Liver (tissue), 9 donors: ENCODE measurements around the gene GRIK1. TPM values are rescaled to one million over a fixed set of nuclear protein-coding genes. Genes with fewer than 3 reads are reported as not detected.

Experiments used
- DNase-seq: peaks from one replicate; pipeline ENCODE4 v3.0.0-alpha.2; 2017; ENCODE audit warnings: low spot score
- H3K27ac ChIP-seq, 2 donors: one replicate each; pipeline ENCODE4 v1.7.0; 2013; ENCODE audit warnings: inconsistent platforms in 2 of 2, low read length in 2 of 2, control low read depth in 1 of 2, low read depth in 1 of 2, mild to moderate bottlenecking in 1 of 2
- H3K27me3 ChIP-seq, 4 donors: one replicate each; pipeline versions ENCODE4 v1.6.1 to v1.7.0; 2013; ENCODE audit warnings: low read length in 3 of 4, inconsistent platforms in 1 of 4, mild to moderate bottlenecking in 1 of 4, moderate library complexity in 1 of 4; ENCODE audit not compliant: control insufficient read depth in 4 of 4, insufficient read depth in 4 of 4
- H3K36me3 ChIP-seq, 4 donors: one replicate each; pipeline versions ENCODE4 v1.6.1 to v1.7.0; 2013; ENCODE audit warnings: low read length in 3 of 4, mild to moderate bottlenecking in 3 of 4, low read depth in 1 of 4, moderate library complexity in 1 of 4; ENCODE audit not compliant: control insufficient read depth in 4 of 4, insufficient read depth in 3 of 4
- H3K4me1 ChIP-seq, 4 donors: one replicate each; pipeline versions ENCODE4 v1.6.1 to v1.7.0; 2013; ENCODE audit warnings: low read length in 3 of 4, mild to moderate bottlenecking in 3 of 4, moderate library complexity in 1 of 4; ENCODE audit not compliant: control insufficient read depth in 4 of 4, insufficient read depth in 4 of 4
- H3K4me3 ChIP-seq, 3 donors: one replicate each; pipeline versions ENCODE4 v1.6.1 to v1.7.0; 2013; ENCODE audit warnings: low read length in 3 of 3, control low read depth in 1 of 3, low read depth in 1 of 3, mild to moderate bottlenecking in 1 of 3
- H3K9ac ChIP-seq, 2 donors: one replicate each; pipeline ENCODE4 v1.7.0; 2013; ENCODE audit warnings: low read length in 2 of 2, mild to moderate bottlenecking in 2 of 2, moderate library complexity in 2 of 2, control low read depth in 1 of 2, low read depth in 1 of 2
- H3K9me3 ChIP-seq, 4 donors: one replicate each; pipeline versions ENCODE4 v1.6.1 to v1.7.0; 2013; ENCODE audit warnings: low read length in 3 of 4; ENCODE audit not compliant: control insufficient read depth in 4 of 4
- EGR1 ChIP-seq, 2 donors: IDR thresholded peaks; 2 replicates each; pipeline ENCODE4 v1.6.1; 2016 to 2018; ENCODE audit warnings: antibody characterized with exemption in 2 of 2, low read depth in 2 of 2
- FOXA1 ChIP-seq: IDR thresholded peaks from 2 replicates; pipeline ENCODE4 v1.6.1; 2016; ENCODE audit warnings: antibody characterized with exemption
- FOXA2 ChIP-seq: IDR thresholded peaks from 2 replicates; pipeline ENCODE4 v1.6.1; 2016; ENCODE audit warnings: antibody characterized with exemption
- HNF4A ChIP-seq, 2 donors: conservative IDR thresholded peaks; 2 replicates each; pipeline ENCODE4 v1.6.1; 2016; ENCODE audit warnings: antibody characterized with exemption in 2 of 2, mild to moderate bottlenecking in 2 of 2
- HNF4G ChIP-seq: IDR thresholded peaks from 2 replicates; pipeline ENCODE4 v1.6.1; 2016; ENCODE audit warnings: antibody characterized with exemption
- JUND ChIP-seq, 2 donors: IDR thresholded peaks; 2 replicates each; pipeline ENCODE4 v1.6.1; 2016; ENCODE audit warnings: antibody characterized with exemption in 2 of 2
- NR2F2 ChIP-seq: IDR thresholded peaks from 2 replicates; pipeline ENCODE4 v1.6.1; 2016; ENCODE audit warnings: antibody characterized with exemption
- RAD21 ChIP-seq, 2 donors: IDR thresholded peaks; 2 replicates each; pipeline ENCODE4 v1.6.1; 2016; ENCODE audit warnings: antibody characterized with exemption in 2 of 2, mild to moderate bottlenecking in 2 of 2
- RXRA ChIP-seq, 2 donors: IDR thresholded peaks; 2 replicates each; pipeline ENCODE4 v1.6.1; 2017 to 2018; ENCODE audit warnings: antibody characterized with exemption in 2 of 2, mild to moderate bottlenecking in 1 of 2
- SP1 ChIP-seq: IDR thresholded peaks from 2 replicates; pipeline ENCODE4 v1.6.1; 2018; ENCODE audit warnings: antibody characterized with exemption, mild to moderate bottlenecking
- TAF1 ChIP-seq: conservative IDR thresholded peaks from 2 replicates; pipeline ENCODE4 v1.6.1; 2016; ENCODE audit warnings: antibody characterized with exemption, mild to moderate bottlenecking
- YY1 ChIP-seq: IDR thresholded peaks from 2 replicates; pipeline ENCODE4 v1.6.1; 2016; ENCODE audit warnings: antibody characterized with exemption, mild to moderate bottlenecking
- WGBS: extraction: QIAGEN DNeasy Blood & Tissue Kit; methylation state at CpG from one replicate; pipeline ENCODE4 v1.1.7; 2013; 5-methylcytosine and 5-hydroxymethylcytosine counted together
- polyA plus RNA-seq, 2 donors: library from polyadenylated mRNA; stranded (reverse) in 1 of 2; unstranded in 1 of 2; fragments of 200-250 nt in 1 of 2; fragments of >200 nt in 1 of 2; fragmentation: Nextera tagmentation in 1 of 2; extraction: Ambion mirVana in 1 of 2; gene quantifications; one replicate each; pipeline versions ENCODE4 v1.2.1 to v1.2.3, GENCODE V29; 2013 to 2015
- total RNA-seq, 2 donors: library from RNA; depleted of rRNA; stranded (reverse); fragments of >200 nt; gene quantifications; one replicate each; pipeline ENCODE4 v1.2.3, GENCODE V29; 2014
- TF ChIP-seq, protein P1 (sequence below): IDR thresholded peaks from 2 replicates; pipeline ENCODE4 v1.6.1; 2016; ENCODE audit warnings: antibody characterized with exemption
- TF ChIP-seq, protein P2 (sequence below): IDR thresholded peaks from 2 replicates; pipeline ENCODE4 v1.6.1; 2016; ENCODE audit warnings: antibody characterized with exemption
- TF ChIP-seq, protein P3 (sequence below): IDR thresholded peaks from 2 replicates; pipeline ENCODE4 v1.6.1; 2016; ENCODE audit warnings: antibody characterized with exemption, mild to moderate bottlenecking
- TF ChIP-seq, protein P4 (sequence below): fragments of 150-350 bp; IDR thresholded peaks from 2 replicates; pipeline ENCODE4 v1.5.1; 2017; ENCODE audit warnings: improper control_type of control experiment, low read depth, low read length; ENCODE audit not compliant: missing input control
- TF ChIP-seq, protein P5 (sequence below): IDR thresholded peaks from 2 replicates; pipeline ENCODE4 v1.6.1; 2016; ENCODE audit warnings: antibody characterized with exemption
- donor health status: healthy.
- donor health status: healthy.
- donor health status: healthy.
- donor health status: healthy.
- donor health status: healthy.

Gene GRIK1
- total and polyA plus RNA-seq, 4 donors, result 0.02 to 0.14 (median 0.05) TPM; not detected in 1

DNA sequence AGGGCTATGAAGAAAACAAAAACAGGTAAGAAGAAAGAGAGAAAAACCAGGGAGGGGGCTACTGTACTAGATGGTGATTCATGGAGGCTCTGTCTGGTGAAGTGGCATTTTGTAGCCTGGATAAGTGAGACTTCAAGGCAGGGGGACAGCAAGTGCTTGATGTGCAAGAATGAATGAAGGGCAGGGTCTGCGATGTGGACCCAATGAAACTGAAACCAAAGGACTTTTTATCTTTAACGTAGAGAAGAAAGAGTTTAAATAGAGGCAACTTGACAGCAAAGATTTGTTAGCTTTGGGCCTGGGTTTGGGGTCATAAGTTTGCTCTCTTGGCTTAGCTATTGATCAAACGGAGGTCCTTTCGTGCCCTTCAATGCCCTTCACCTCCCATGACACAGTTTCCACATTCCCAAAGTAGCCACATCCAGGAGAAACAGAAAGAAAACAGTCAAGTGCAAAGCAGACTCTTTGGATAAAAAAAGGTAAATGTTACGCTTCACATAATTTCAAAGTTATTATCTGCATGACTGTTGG is 291.0 kb downstream of the GRIK1 start:
- no peak for DNase-seq
- no peaks in the 10 kb centered on the region for H3K4me1 ChIP-seq
- no peak overlapping the region for H3K27ac ChIP-seq
- no peak overlapping the region for H3K4me3 ChIP-seq
- 51% methylated on average over 5 of the region's 5 CpGs for WGBS
- H3K9me3 ChIP-seq, result no peaks in the 10 kb centered on the region
- no peaks in the 10 kb centered on the region for H3K36me3 ChIP-seq
- no peaks in the 10 kb centered on the region for H3K27me3 ChIP-seq
- TF ChIP-seq YY1, result no peak
- TF ChIP-seq, protein P1, sequence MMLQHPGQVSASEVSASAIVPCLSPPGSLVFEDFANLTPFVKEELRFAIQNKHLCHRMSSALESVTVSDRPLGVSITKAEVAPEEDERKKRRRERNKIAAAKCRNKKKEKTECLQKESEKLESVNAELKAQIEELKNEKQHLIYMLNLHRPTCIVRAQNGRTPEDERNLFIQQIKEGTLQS, result no peak
- TF ChIP-seq JUND (IDR thresholded peaks at IDR 0.05), result no peak
- TF ChIP-seq EGR1 (IDR thresholded peaks at IDR 0.05; ENCODE audit: low read depth in 2 of 2), result no peak
- TF ChIP-seq FOXA2, result no peak
- TF ChIP-seq, protein P2, sequence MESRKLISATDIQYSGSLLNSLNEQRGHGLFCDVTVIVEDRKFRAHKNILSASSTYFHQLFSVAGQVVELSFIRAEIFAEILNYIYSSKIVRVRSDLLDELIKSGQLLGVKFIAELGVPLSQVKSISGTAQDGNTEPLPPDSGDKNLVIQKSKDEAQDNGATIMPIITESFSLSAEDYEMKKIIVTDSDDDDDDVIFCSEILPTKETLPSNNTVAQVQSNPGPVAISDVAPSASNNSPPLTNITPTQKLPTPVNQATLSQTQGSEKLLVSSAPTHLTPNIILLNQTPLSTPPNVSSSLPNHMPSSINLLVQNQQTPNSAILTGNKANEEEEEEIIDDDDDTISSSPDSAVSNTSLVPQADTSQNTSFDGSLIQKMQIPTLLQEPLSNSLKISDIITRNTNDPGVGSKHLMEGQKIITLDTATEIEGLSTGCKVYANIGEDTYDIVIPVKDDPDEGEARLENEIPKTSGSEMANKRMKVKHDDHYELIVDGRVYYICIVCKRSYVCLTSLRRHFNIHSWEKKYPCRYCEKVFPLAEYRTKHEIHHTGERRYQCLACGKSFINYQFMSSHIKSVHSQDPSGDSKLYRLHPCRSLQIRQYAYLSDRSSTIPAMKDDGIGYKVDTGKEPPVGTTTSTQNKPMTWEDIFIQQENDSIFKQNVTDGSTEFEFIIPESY, result no peak
- TF ChIP-seq HNF4A (conservative IDR thresholded peaks at IDR 0.05), result no peak
- no peak for TF ChIP-seq NR2F2
- TF ChIP-seq RXRA (IDR thresholded peaks at IDR 0.05), result no peak
- TF ChIP-seq SP1, result no peak
- TF ChIP-seq, protein P3, sequence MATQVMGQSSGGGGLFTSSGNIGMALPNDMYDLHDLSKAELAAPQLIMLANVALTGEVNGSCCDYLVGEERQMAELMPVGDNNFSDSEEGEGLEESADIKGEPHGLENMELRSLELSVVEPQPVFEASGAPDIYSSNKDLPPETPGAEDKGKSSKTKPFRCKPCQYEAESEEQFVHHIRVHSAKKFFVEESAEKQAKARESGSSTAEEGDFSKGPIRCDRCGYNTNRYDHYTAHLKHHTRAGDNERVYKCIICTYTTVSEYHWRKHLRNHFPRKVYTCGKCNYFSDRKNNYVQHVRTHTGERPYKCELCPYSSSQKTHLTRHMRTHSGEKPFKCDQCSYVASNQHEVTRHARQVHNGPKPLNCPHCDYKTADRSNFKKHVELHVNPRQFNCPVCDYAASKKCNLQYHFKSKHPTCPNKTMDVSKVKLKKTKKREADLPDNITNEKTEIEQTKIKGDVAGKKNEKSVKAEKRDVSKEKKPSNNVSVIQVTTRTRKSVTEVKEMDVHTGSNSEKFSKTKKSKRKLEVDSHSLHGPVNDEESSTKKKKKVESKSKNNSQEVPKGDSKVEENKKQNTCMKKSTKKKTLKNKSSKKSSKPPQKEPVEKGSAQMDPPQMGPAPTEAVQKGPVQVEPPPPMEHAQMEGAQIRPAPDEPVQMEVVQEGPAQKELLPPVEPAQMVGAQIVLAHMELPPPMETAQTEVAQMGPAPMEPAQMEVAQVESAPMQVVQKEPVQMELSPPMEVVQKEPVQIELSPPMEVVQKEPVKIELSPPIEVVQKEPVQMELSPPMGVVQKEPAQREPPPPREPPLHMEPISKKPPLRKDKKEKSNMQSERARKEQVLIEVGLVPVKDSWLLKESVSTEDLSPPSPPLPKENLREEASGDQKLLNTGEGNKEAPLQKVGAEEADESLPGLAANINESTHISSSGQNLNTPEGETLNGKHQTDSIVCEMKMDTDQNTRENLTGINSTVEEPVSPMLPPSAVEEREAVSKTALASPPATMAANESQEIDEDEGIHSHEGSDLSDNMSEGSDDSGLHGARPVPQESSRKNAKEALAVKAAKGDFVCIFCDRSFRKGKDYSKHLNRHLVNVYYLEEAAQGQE, result no peak
- TF ChIP-seq TAF1, result no peak
- TF ChIP-seq, protein P4, sequence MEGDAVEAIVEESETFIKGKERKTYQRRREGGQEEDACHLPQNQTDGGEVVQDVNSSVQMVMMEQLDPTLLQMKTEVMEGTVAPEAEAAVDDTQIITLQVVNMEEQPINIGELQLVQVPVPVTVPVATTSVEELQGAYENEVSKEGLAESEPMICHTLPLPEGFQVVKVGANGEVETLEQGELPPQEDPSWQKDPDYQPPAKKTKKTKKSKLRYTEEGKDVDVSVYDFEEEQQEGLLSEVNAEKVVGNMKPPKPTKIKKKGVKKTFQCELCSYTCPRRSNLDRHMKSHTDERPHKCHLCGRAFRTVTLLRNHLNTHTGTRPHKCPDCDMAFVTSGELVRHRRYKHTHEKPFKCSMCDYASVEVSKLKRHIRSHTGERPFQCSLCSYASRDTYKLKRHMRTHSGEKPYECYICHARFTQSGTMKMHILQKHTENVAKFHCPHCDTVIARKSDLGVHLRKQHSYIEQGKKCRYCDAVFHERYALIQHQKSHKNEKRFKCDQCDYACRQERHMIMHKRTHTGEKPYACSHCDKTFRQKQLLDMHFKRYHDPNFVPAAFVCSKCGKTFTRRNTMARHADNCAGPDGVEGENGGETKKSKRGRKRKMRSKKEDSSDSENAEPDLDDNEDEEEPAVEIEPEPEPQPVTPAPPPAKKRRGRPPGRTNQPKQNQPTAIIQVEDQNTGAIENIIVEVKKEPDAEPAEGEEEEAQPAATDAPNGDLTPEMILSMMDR, result no peak
- no peak for TF ChIP-seq FOXA1
- no peak for TF ChIP-seq HNF4G
- no peak for TF ChIP-seq RAD21 (IDR thresholded peaks at IDR 0.05)
- TF ChIP-seq, protein P5, sequence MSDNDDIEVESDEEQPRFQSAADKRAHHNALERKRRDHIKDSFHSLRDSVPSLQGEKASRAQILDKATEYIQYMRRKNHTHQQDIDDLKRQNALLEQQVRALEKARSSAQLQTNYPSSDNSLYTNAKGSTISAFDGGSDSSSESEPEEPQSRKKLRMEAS, result no peak
- H3K9ac ChIP-seq, result no peak overlapping the region

DNA sequence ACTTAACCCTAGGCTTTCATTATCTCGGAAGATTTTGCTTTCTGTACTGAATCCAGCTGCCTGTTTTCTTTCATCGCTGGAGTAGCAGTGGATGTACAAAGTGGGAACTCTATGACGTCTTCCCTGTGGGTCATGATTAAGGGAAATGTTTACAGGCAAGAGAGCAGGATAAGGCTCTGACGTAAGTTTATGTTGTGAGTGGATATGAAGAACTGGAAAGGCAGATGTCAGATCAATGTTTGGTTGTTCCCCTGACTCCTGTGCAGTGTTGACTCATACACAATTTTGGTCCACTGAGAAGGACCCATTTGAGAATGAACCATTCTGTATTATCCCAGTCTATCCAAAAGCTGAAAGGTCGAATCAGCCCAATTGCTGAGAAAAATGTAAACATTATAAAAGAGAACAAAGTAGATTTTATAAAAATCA is 292.4 kb downstream of the GRIK1 start:
- H3K27ac ChIP-seq, result no peak overlapping the region

More for the DNA sequence above, 292.4 kb downstream of the GRIK1 start:
- H3K4me3 ChIP-seq, result no peak overlapping the region
- 72% methylated on average over 5 of the region's 5 CpGs for WGBS
- no peaks in the 10 kb centered on the region for H3K4me1 ChIP-seq
- H3K9ac ChIP-seq, result no peak overlapping the region
- no peaks in the 10 kb centered on the region for H3K36me3 ChIP-seq
- TF ChIP-seq FOXA2, result no peak
- TF ChIP-seq, protein P4, result no peak
- TF ChIP-seq HNF4A (conservative IDR thresholded peaks at IDR 0.05), result no peak
- TF ChIP-seq NR2F2, result no peak
- no peaks in the 10 kb centered on the region for H3K9me3 ChIP-seq
- no peaks in the 10 kb centered on the region for H3K27me3 ChIP-seq
- DNase-seq, result no peak
